Pancreas (tissue), 10 donors: ENCODE measurements around the gene GUCY1A1. TPM values are rescaled to one million over a fixed set of nuclear protein-coding genes. Genes with fewer than 3 reads are reported as not detected.
A peak's percentile ranks its signal among the peaks of the same experiment; 100 is the strongest.

ENCODE experiments used
- ATAC-seq, 4 donors: fragments of 200-7000 bp; cut with Tn5 transposase; one replicate each; pipeline versions ENCODE4 v1.8.0 to v1.9.1; 2020; ENCODE audit warnings: mild to moderate bottlenecking in 4 of 4, moderate library complexity in 4 of 4
- DNase-seq, 6 donors: peaks; one replicate each; pipeline ENCODE4 v3.0.0-alpha.2; 2020
- FAIRE-seq: peaks from 2 replicates; lab custom pipeline; 2012; peaks lifted over from hg19 to GRCh38; lab: Jason Lieb, UNC
- H3K27ac ChIP-seq, 4 donors: fragments of 200-600 bp; sonication (generic); 1 replicate in 3 of 4; 2 replicates in 1 of 4; pipeline versions ENCODE4 v1.5.0 to v1.8.0; 2020
- H3K27me3 ChIP-seq, 4 donors: fragments of 200-600 bp; one replicate each; pipeline ENCODE4 v1.8.0; 2021
- H3K36me3 ChIP-seq, 3 donors: fragments of 200-600 bp; sonication (generic) in 1 of 3; one replicate each; pipeline versions ENCODE4 v1.5.0 to v1.8.0; 2020 to 2021
- H3K4me1 ChIP-seq, 3 donors: fragments of 200-600 bp; one replicate each; pipeline ENCODE4 v1.8.0; 2021
- H3K4me3 ChIP-seq, 4 donors: fragments of 200-600 bp; sonication (generic) in 2 of 4; one replicate each; pipeline versions ENCODE4 v1.5.0 to v1.8.0; 2020 to 2021
- H3K9me3 ChIP-seq, 4 donors: fragments of 200-600 bp; one replicate each; pipeline ENCODE4 v1.8.0; 2021
- CTCF ChIP-seq, 4 donors: fragments of 200-600 bp; sonication (generic) in 3 of 4; IDR thresholded peaks; one replicate each; pipeline versions ENCODE4 v1.5.0 to v1.8.0; 2021; ENCODE audit warnings: antibody characterized with exemption in 4 of 4
- WGBS, 2 donors: extraction: QIAGEN DNeasy Blood & Tissue Kit; methylation state at CpG; one replicate each; pipeline ENCODE4 v1.1.7; 2013; 5-methylcytosine and 5-hydroxymethylcytosine counted together
- intact Hi-C, 3 donors: fragments of 100-400 bp; cut with DNase I; formaldehyde crosslinking; loops; one replicate each; pipeline versions ENCODE4 v1.11.1 to v1.14.2; 2022
- polyA plus RNA-seq, 2 donors: library from polyadenylated mRNA; stranded (reverse); fragments of 200-250 nt; gene quantifications; one replicate each; pipeline ENCODE4 v1.2.3, GENCODE V29; 2013
- total RNA-seq, 6 donors: library from RNA; stranded (reverse); fragmentation: NEBNext Ultra II Directional in 4 of 6; extraction: Animal tissue kit (Norgen Biotek cat#: 25700) in 4 of 6; gene quantifications; one replicate each; pipeline versions ENCODE4 v1.2.1 to v1.2.4, GENCODE V29; 2021 to 2023
- donor health status: healthy with polysubstance abuse.
- donor health status: DM: no; HTN: no; CAD: no; lungs with moderate emphysema.
- donor health status: DM: no; HTN: no; CAD: no.
- donor health status: control.
- donor health status: control.
- donor health status: Bipolar disorder and iron deficiency.
- donor health status: DM: yes; HTN: yes; CAD: no.
- donor health status: DM: no; HTN: no; CAD: no.
- donor health status: DM: no; HTN: no; CAD: no.
- donor health status: DM: yes; HTN: yes; CAD: no.

Gene GUCY1A1
- total RNA-seq (10 to 100 TPM in 5 of 6 donors, 1 to 10 TPM in 1; 9.6 to 26.4 (median 13.1) TPM), polyA plus RNA-seq (1 to 10 TPM; 4.2 to 8.1 TPM)

- no peak for TF ChIP-seq CTCF (IDR thresholded peaks at IDR 0.05)
- DNase-seq (peak in 5 of 6 donors; percentile 12 to 50 (median 31)), ATAC-seq (peak; percentile 42 to 72 (median 60)), FAIRE-seq (no peak)
- Histone ChIP-seq H3K27ac (peak within 1 kb of the TSS; percentile 70 to 91 (median 83)), H3K4me1 (peaks cover 0 to 5% (median 4%) of the 10 kb centered on the region in 3 donors), H3K27me3 (peaks cover 0 to 6% (median 2%) of the 10 kb centered on the region in 4 donors), H3K9me3 (no peaks in the 10 kb centered on the region), H3K4me3 (peak within 1 kb of the TSS; percentile 34 to 66 (median 46)), H3K36me3 (no peaks in the 10 kb centered on the region)
- intact Hi-C loops = no loop called here
- WGBS, 2 donors = 6% methylated on average over 22 to 25 of the region's 25 CpGs
These were observed at the start of gene GUCY1A1 for GRCh38 chr4:155666344-155667221. GUCY1A1 (plus strand) TSS chr4:155666848; CDS start chr4:155696868, 30,020 bp downstream.

GRCh38 chr4:155617296-155617695 lies 49.4 kb upstream of the GUCY1A1 start:
- no peaks in the 10 kb centered on the region for H3K9me3 ChIP-seq
- DNase-seq (no peak), FAIRE-seq (no peak), ATAC-seq (peak in 2 of 4 donors; percentile 39 to 51)
- no peaks in the 10 kb centered on the region for H3K36me3 ChIP-seq
- intact Hi-C loops = no loop called here
- 31 to 49% methylated on average over 3 of the region's 3 CpGs for WGBS, 2 donors
- H3K4me3 ChIP-seq = no peak overlapping the region
- H3K27me3 ChIP-seq = no peaks in the 10 kb centered on the region
- TF ChIP-seq CTCF (IDR thresholded peaks at IDR 0.05) = no peak
- H3K27ac ChIP-seq = no peak overlapping the region
- peaks cover 0 to 4% (median 0%) of the 10 kb centered on the region in 3 donors for H3K4me1 ChIP-seq

- no peak for DNase-seq
- no peak for FAIRE-seq
- no peak for ATAC-seq
- no peaks in the 10 kb centered on the region for H3K9me3 ChIP-seq
- no peaks in the 10 kb centered on the region for H3K27me3 ChIP-seq
- H3K4me3 ChIP-seq = no peak overlapping the region
- H3K4me1 ChIP-seq = peaks cover 0 to 4% (median 0%) of the 10 kb centered on the region in 3 donors
- WGBS, 2 donors = 74 to 82% methylated on average over 8 of the region's 8 CpGs
- no peaks in the 10 kb centered on the region for H3K36me3 ChIP-seq
- no peak overlapping the region for H3K27ac ChIP-seq
- intact Hi-C loops = no loop called here
- no peak for TF ChIP-seq CTCF (IDR thresholded peaks at IDR 0.05)
These were observed 48.3 kb upstream of the GUCY1A1 start for GRCh38 chr4:155618183-155618838.

GRCh38 chr4:155620637-155621036 lies 46.0 kb upstream of the GUCY1A1 start:
- Histone ChIP-seq H3K36me3 (no peaks in the 10 kb centered on the region), H3K27ac (no peak overlapping the region), H3K9me3 (no peaks in the 10 kb centered on the region), H3K4me1 (peaks cover 0 to 3% (median 0%) of the 10 kb centered on the region in 3 donors), H3K4me3 (no peak overlapping the region), H3K27me3 (no peaks in the 10 kb centered on the region)
- no peak for TF ChIP-seq CTCF (IDR thresholded peaks at IDR 0.05)
- no peak for FAIRE-seq
- DNase-seq = no peak
- intact Hi-C loops = no loop called here
- ATAC-seq = no peak
